SJCRH30 (cell line): Measurements from ENCODE around the gene ABLIM1. TPM values are rescaled to one million over a fixed set of nuclear protein-coding genes. Genes with fewer than 3 reads are reported as not detected.

Experiments used
- DNase-seq, 2 experiments: peaks; one replicate each; pipeline ENCODE4 v3.0.0-alpha.2; 2015 to 2020
- H3K27ac ChIP-seq: fragments of 250-450 bp; sonication (Bioruptor Pico); 2 replicates; pipeline ENCODE4 v1.5.1; 2020; ENCODE audit warnings: mild to moderate bottlenecking, moderate library complexity
- H3K27me3 ChIP-seq: fragments of 250-450 bp; sonication (Bioruptor Pico); 2 replicates; pipeline ENCODE4 v1.5.1; 2020; ENCODE audit warnings: mild to moderate bottlenecking, moderate library complexity
- H3K36me3 ChIP-seq: fragments of 250-450 bp; sonication (Bioruptor Pico); 2 replicates; pipeline ENCODE4 v1.5.1; 2020; ENCODE audit warnings: mild to moderate bottlenecking, moderate library complexity
- H3K4me1 ChIP-seq: fragments of 250-450 bp; sonication (Bioruptor Pico); 2 replicates; pipeline ENCODE4 v1.5.1; 2020; ENCODE audit warnings: mild to moderate bottlenecking, moderate library complexity
- H3K4me3 ChIP-seq: fragments of 250-450 bp; sonication (Bioruptor Pico); 2 replicates; pipeline ENCODE4 v1.5.1; 2020; ENCODE audit warnings: mild to moderate bottlenecking, moderate library complexity
- H3K9me3 ChIP-seq: fragments of 250-450 bp; sonication (Bioruptor Pico); replicated peaks from 2 replicates; pipeline ENCODE4 v1.5.1; 2020; ENCODE audit warnings: mild to moderate bottlenecking, moderate library complexity
- total RNA-seq: library from RNA; depleted of rRNA; stranded (reverse); fragments of >200 nt; shearing (Covaris generic); gene quantifications from 2 replicates; pipeline ENCODE4 v1.2.3, GENCODE V29; 2014

ABLIM1 gene
- total RNA-seq, 1 experiment from 2014 or later = 23.9 TPM

GRCh38 chr10:114517368-114518250, 140.5 kb downstream of the ABLIM1 start:
- H3K9me3 ChIP-seq = no peaks in the 10 kb centered on the region
- H3K27me3 ChIP-seq = no peaks in the 10 kb centered on the region
- peaks cover 18% of the 10 kb centered on the region for H3K4me1 ChIP-seq
- no peaks in the 10 kb centered on the region for H3K36me3 ChIP-seq
- H3K4me3 ChIP-seq = no peak overlapping the region
- DNase-seq = no peak
- no peak overlapping the region for H3K27ac ChIP-seq

- Histone ChIP-seq H3K4me3 (no peak overlapping the region), H3K9me3 (no peaks in the 10 kb centered on the region), H3K27ac (no peak overlapping the region), H3K27me3 (no peaks in the 10 kb centered on the region), H3K36me3 (no peaks in the 10 kb centered on the region), H3K4me1 (peaks cover 12% of the 10 kb centered on the region)
- DNase-seq = no peak
Measured at GRCh38 chr10:114516356-114516755, 141.7 kb downstream of the ABLIM1 start.

GRCh38 chr10:114515298-114515914, 142.7 kb downstream of the ABLIM1 start:
- no peak overlapping the region for H3K4me3 ChIP-seq
- peaks cover 9% of the 10 kb centered on the region for H3K4me1 ChIP-seq
- no peaks in the 10 kb centered on the region for H3K27me3 ChIP-seq
- H3K9me3 ChIP-seq = no peaks in the 10 kb centered on the region
- no peak overlapping the region for H3K27ac ChIP-seq
- no peak for DNase-seq
- H3K36me3 ChIP-seq = no peaks in the 10 kb centered on the region; the same call in 1 of the 2 replicates

- H3K4me3 ChIP-seq = no peak overlapping the region
- no peaks in the 10 kb centered on the region; the same call in 1 of the 2 replicates for H3K36me3 ChIP-seq
- H3K27me3 ChIP-seq = no peaks in the 10 kb centered on the region
- no peaks in the 10 kb centered on the region for H3K9me3 ChIP-seq
- DNase-seq = no peak
- H3K27ac ChIP-seq = no peak overlapping the region
- no peaks in the 10 kb centered on the region for H3K4me1 ChIP-seq
Measured at GRCh38 chr10:114513381-114513792, 144.7 kb downstream of the ABLIM1 start.

- Histone ChIP-seq H3K4me1 (no peaks in the 10 kb centered on the region), H3K4me3 (no peak overlapping the region), H3K9me3 (no peaks in the 10 kb centered on the region), H3K36me3 (no peaks in the 10 kb centered on the region; the same call in 1 of the 2 replicates), H3K27ac (no peak overlapping the region), H3K27me3 (no peaks in the 10 kb centered on the region)
- no peak for DNase-seq
Measured at GRCh38 chr10:114511881-114512280, 146.2 kb downstream of the ABLIM1 start.

- no peak overlapping the region for H3K27ac ChIP-seq
- H3K4me1 ChIP-seq = peaks cover 17% of the 10 kb centered on the region
- no peak for DNase-seq
- H3K9me3 ChIP-seq = no peaks in the 10 kb centered on the region
- H3K27me3 ChIP-seq = no peaks in the 10 kb centered on the region
- H3K4me3 ChIP-seq = no peak overlapping the region
- H3K36me3 ChIP-seq = no peaks in the 10 kb centered on the region; the same call in 1 of the 2 replicates
Measured at GRCh38 chr10:114508376-114508775, 149.7 kb downstream of the ABLIM1 start.

- Histone ChIP-seq H3K9me3 (no peaks in the 10 kb centered on the region), H3K27ac (no peak overlapping the region), H3K36me3 (no peaks in the 10 kb centered on the region; the same call in 1 of the 2 replicates), H3K4me3 (no peak overlapping the region), H3K4me1 (peaks cover 17% of the 10 kb centered on the region), H3K27me3 (no peaks in the 10 kb centered on the region)
- DNase-seq = no peak
Measured at GRCh38 chr10:114507449-114507848, 150.6 kb downstream of the ABLIM1 start.

GRCh38 chr10:114506871-114507385, 151.1 kb downstream of the ABLIM1 start:
- Histone ChIP-seq H3K27ac (no peak overlapping the region), H3K36me3 (no peaks in the 10 kb centered on the region; the same call in 1 of the 2 replicates), H3K4me1 (peaks cover 17% of the 10 kb centered on the region), H3K4me3 (no peak overlapping the region), H3K9me3 (no peaks in the 10 kb centered on the region), H3K27me3 (no peaks in the 10 kb centered on the region)
- DNase-seq = no peak

- DNase-seq = peak; percentile 59 to 76
- no peak overlapping the region for H3K4me3 ChIP-seq
Measured at GRCh38 chr10:114504769-114505579, 153.1 kb downstream of the ABLIM1 start.

GRCh38 chr10:114502074-114502473, 156.0 kb downstream of the ABLIM1 start:
- H3K36me3 ChIP-seq = no peaks in the 10 kb centered on the region
- no peak overlapping the region for H3K4me3 ChIP-seq
- no peaks in the 10 kb centered on the region for H3K27me3 ChIP-seq

More at GRCh38 chr10:114504769-114505579, 153.1 kb downstream of the ABLIM1 start:
- H3K4me1 ChIP-seq = peaks cover 17% of the 10 kb centered on the region
- no peaks in the 10 kb centered on the region for H3K27me3 ChIP-seq
- peak overlapping the region; percentile 50 for H3K27ac ChIP-seq
- no peaks in the 10 kb centered on the region for H3K9me3 ChIP-seq
- no peaks in the 10 kb centered on the region for H3K36me3 ChIP-seq

GRCh38 chr10:114501650-114502049, 156.4 kb downstream of the ABLIM1 start:
- Histone ChIP-seq H3K4me3 (no peak overlapping the region), H3K27me3 (no peaks in the 10 kb centered on the region), H3K27ac (no peak overlapping the region), H3K9me3 (no peaks in the 10 kb centered on the region), H3K4me1 (peaks cover 17% of the 10 kb centered on the region), H3K36me3 (no peaks in the 10 kb centered on the region)
- DNase-seq = no peak

More at GRCh38 chr10:114502074-114502473, 156.0 kb downstream of the ABLIM1 start:
- Histone ChIP-seq H3K4me1 (peaks cover 17% of the 10 kb centered on the region), H3K9me3 (no peaks in the 10 kb centered on the region), H3K27ac (no peak overlapping the region)
- DNase-seq = no peak

GRCh38 chr10:114500643-114501042, 157.4 kb downstream of the ABLIM1 start:
- Histone ChIP-seq H3K4me3 (no peak overlapping the region), H3K4me1 (peaks cover 12% of the 10 kb centered on the region), H3K27ac (no peak overlapping the region), H3K9me3 (no peaks in the 10 kb centered on the region), H3K27me3 (no peaks in the 10 kb centered on the region), H3K36me3 (no peaks in the 10 kb centered on the region)
- no peak for DNase-seq

GRCh38 chr10:114499630-114500190, 158.4 kb downstream of the ABLIM1 start:
- H3K4me1 ChIP-seq = peaks cover 4% of the 10 kb centered on the region
- H3K9me3 ChIP-seq = no peaks in the 10 kb centered on the region
- H3K27me3 ChIP-seq = no peaks in the 10 kb centered on the region
- no peak overlapping the region for H3K4me3 ChIP-seq
- H3K36me3 ChIP-seq = peaks cover 3% of the 10 kb centered on the region; the same call in 1 of the 2 replicates
- no peak for DNase-seq
- no peak overlapping the region for H3K27ac ChIP-seq

- Histone ChIP-seq H3K27me3 (no peaks in the 10 kb centered on the region), H3K27ac (no peak overlapping the region), H3K4me3 (no peak overlapping the region), H3K4me1 (no peaks in the 10 kb centered on the region), H3K36me3 (peaks cover 3% of the 10 kb centered on the region; the same call in 1 of the 2 replicates), H3K9me3 (no peaks in the 10 kb centered on the region)
- no peak for DNase-seq
Measured at GRCh38 chr10:114499116-114499515, 159.0 kb downstream of the ABLIM1 start.
